Stomach (tissue), 9 donors: ENCODE measurements around the gene ARID3A. TPM values are rescaled to one million over a fixed set of nuclear protein-coding genes. Genes with fewer than 3 reads are reported as not detected.

ENCODE experiments used
- DNase-seq, 2 donors: peaks; one replicate each; pipeline versions ENCODE4 v3.0.0 to v3.0.0-alpha.2; 2013 to 2019
- H3K27ac ChIP-seq, 5 donors: fragments of 200-600 bp in 4 of 5; sonication (generic) in 4 of 5; one replicate each; pipeline ENCODE4 v1.5.1; 2013 to 2019; ENCODE audit warnings: mild to moderate bottlenecking in 1 of 5, moderate library complexity in 1 of 5
- H3K27me3 ChIP-seq, 3 donors: fragments of 200-600 bp; sonication (generic); one replicate each; pipeline ENCODE4 v1.5.1; 2017 to 2019; ENCODE audit warnings: mixed run types in 1 of 3
- H3K36me3 ChIP-seq, 4 donors: fragments of 200-600 bp; sonication (generic); 1 replicate in 3 of 4; 2 replicates in 1 of 4; pipeline ENCODE4 v1.5.1; 2016 to 2019
- H3K4me1 ChIP-seq, 4 donors: fragments of 200-600 bp; sonication (generic); one replicate each; pipeline ENCODE4 v1.5.1; 2016 to 2019
- H3K4me3 ChIP-seq, 4 donors: fragments of 200-600 bp; sonication (generic) in 3 of 4; one replicate each; pipeline ENCODE4 v1.5.1; 2016 to 2019; ENCODE audit warnings: mild to moderate bottlenecking in 1 of 4
- H3K9me3 ChIP-seq, 4 donors: fragments of 200-600 bp; sonication (generic); one replicate each; pipeline ENCODE4 v1.5.1; 2016 to 2019
- CTCF ChIP-seq, 7 experiments: fragments of 450-650 bp in 4 of 7; fragments of 200-600 bp in 3 of 7; sonication (generic) in 3 of 7; IDR thresholded peaks; one replicate each; pipeline ENCODE4 v1.5.1; 2016 to 2019; ENCODE audit warnings: antibody characterized with exemption in 7 of 7, control low read depth in 2 of 7, mild to moderate bottlenecking in 1 of 7
- EP300 ChIP-seq: sonication (generic); formaldehyde crosslinking; IDR thresholded peaks from one replicate; pipeline ENCODE4 v1.6.1; 2017; ENCODE audit warnings: antibody characterized with exemption
- POLR2A ChIP-seq, 4 donors: fragments of 450-650 bp; IDR thresholded peaks; one replicate each; pipeline ENCODE4 v1.6.1; 2016; ENCODE audit warnings: antibody characterized with exemption in 4 of 4, control low read depth in 2 of 4, mild to moderate bottlenecking in 1 of 4, moderate library complexity in 1 of 4
- POLR2AphosphoS5 ChIP-seq, 3 donors: sonication (generic); formaldehyde crosslinking; IDR thresholded peaks; one replicate each; pipeline ENCODE4 v1.6.1; 2016; ENCODE audit warnings: antibody characterized with exemption in 3 of 3
- WGBS, 5 donors: extraction: QIAGEN DNeasy Blood & Tissue Kit in 3 of 5; methylation state at CpG; one replicate each; pipeline versions ENCODE4 v1.1.5 to v1.1.7; 2013 to 2018; 5-methylcytosine and 5-hydroxymethylcytosine counted together
- intact Hi-C: fragments of 100-400 bp; cut with DNase I; formaldehyde crosslinking; loops from one replicate; pipeline ENCODE4 v1.15.1; 2023; ENCODE audit warnings: low total_unique reads
- polyA plus RNA-seq, 3 donors: library from polyadenylated mRNA; stranded (reverse); fragments of 200-250 nt; gene quantifications; one replicate each; pipeline ENCODE4 v1.2.3, GENCODE V29; 2013
- total RNA-seq, 5 donors: library from RNA; depleted of rRNA; stranded (reverse); fragments of >200 nt; gene quantifications; one replicate each; pipeline versions ENCODE4 v1.1.0 to v1.2.3, GENCODE V29; 2014 to 2016
- donor health status: healthy with polysubstance abuse.
- donor health status: Bipolar disorder and iron deficiency.
- donor health status: healthy.

ARID3A gene
- total and polyA plus RNA-seq, 8 donors, result 1.1 to 23.5 (median 2.1) TPM; not detected in 1

- Histone ChIP-seq H3K4me1 (peaks cover 12 to 37% (median 22%) of the 10 kb centered on the region in 4 donors), H3K27ac (no peak overlapping the region), H3K9me3 (no peaks in the 10 kb centered on the region), H3K4me3 (no peak overlapping the region), H3K36me3 (peaks cover 38 to 68% (median 62%) of the 10 kb centered on the region in 4 donors), H3K27me3 (no peaks in the 10 kb centered on the region)
- DNase-seq, result no peak
- intact Hi-C loops, result loop anchor here (10.0 kb wide), 1 partner anchor 223 kb away; no protein-coding TSS in a partner anchor
- 71 to 87% (median 82%) methylated on average over 9 to 14 of the region's 14 CpGs for WGBS, 5 donors
- TF ChIP-seq POLR2AphosphoS5 (IDR thresholded peaks at IDR 0.05) (no peak), CTCF (IDR thresholded peaks at IDR 0.05) (no peak), POLR2A (IDR thresholded peaks at IDR 0.05) (no peak), EP300 (no peak)
Measured at GRCh38 chr19:988081-988480, 62.2 kb downstream of the ARID3A start.

DNA sequence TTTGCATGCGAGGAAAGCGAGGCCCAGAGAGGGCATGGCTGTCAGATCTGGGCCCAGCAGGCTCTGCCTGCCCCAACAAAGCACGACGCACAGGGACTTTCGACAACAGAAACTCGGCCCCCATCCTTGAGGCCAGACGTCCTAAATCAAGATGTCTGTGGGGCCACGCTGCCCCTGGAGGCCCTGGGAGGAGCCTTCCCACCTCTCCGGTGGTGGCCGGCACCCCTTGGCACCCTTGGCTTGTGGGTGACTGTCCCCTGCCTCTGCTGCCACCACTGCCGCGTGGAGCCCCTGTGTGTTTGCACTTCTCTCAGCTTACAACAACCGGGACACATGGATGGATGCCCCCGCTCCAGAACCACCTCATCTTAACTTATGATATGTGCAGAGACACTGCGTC lies 62.7 kb downstream of the ARID3A start:
- no peak overlapping the region for H3K4me3 ChIP-seq
- H3K9me3 ChIP-seq, result no peaks in the 10 kb centered on the region
- DNase-seq, result no peak
- H3K27ac ChIP-seq, result no peak overlapping the region
- peaks cover 11 to 33% (median 18%) of the 10 kb centered on the region in 4 donors for H3K4me1 ChIP-seq
- intact Hi-C loops, result loop anchor here (10.0 kb wide), 1 partner anchor 224 kb away; no protein-coding TSS in a partner anchor
- TF ChIP-seq POLR2A (IDR thresholded peaks at IDR 0.05), result no peak
- no peak for TF ChIP-seq CTCF (IDR thresholded peaks at IDR 0.05)
- TF ChIP-seq EP300, result no peak
- TF ChIP-seq POLR2AphosphoS5 (IDR thresholded peaks at IDR 0.05), result no peak
- no peaks in the 10 kb centered on the region for H3K27me3 ChIP-seq
- WGBS, 5 donors, result 83 to 91% (median 90%) methylated on average over 15 of the region's 15 CpGs
- H3K36me3 ChIP-seq, result peaks cover 42 to 73% (median 66%) of the 10 kb centered on the region in 4 donors

DNA sequence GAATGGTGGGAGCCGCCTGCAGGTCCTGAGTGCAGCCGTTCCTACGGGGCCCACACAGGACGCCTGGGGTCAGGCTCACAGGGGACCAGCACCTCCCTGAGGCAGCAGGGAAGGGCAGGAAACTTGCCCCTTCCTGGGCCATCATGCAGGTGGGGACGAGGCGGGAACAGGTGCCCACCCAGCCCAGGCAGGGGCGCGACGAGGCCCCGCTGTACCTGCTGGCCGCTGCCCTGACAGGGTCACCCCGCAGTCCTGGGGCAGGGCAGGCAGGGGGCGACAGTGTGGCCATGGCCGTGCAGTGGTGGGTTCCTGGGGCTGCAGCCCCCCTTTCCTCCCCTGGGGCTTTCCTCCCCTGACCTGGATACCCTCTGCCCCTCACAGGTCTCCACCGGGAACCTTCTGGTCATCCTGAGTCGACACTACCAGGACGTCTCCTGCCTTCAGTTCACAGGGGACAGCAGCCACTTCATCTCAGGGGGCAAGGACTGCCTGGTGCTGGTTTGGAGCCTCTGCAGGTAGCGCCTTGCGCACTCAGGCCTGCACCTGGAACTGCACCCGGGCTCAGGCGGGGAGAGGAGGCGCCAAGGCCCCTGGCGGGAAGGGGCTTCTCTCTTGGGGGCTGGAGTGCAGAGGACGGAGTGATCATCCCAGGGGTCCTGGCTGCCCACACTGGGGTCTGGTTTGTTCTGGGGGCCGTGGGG lies 63.7 kb downstream of the ARID3A start:
- no peak for DNase-seq
- 85 to 94% (median 91%) methylated on average over 15 to 25 of the region's 25 CpGs for WGBS, 5 donors
- intact Hi-C loops, result loop anchor here (10.0 kb wide), 1 partner anchor 225 kb away; no protein-coding TSS in a partner anchor
- Histone ChIP-seq H3K9me3 (no peaks in the 10 kb centered on the region), H3K4me3 (no peak overlapping the region), H3K27me3 (peaks cover 0 to 1% (median 0%) of the 10 kb centered on the region in 3 donors), H3K4me1 (peaks cover 6 to 27% (median 11%) of the 10 kb centered on the region in 4 donors), H3K36me3 (peaks cover 48 to 83% (median 77%) of the 10 kb centered on the region in 4 donors), H3K27ac (no peak overlapping the region)
- TF ChIP-seq EP300, result no peak
- no peak for TF ChIP-seq POLR2A (IDR thresholded peaks at IDR 0.05)
- TF ChIP-seq CTCF (IDR thresholded peaks at IDR 0.05), result no peak
- no peak for TF ChIP-seq POLR2AphosphoS5 (IDR thresholded peaks at IDR 0.05)

DNA sequence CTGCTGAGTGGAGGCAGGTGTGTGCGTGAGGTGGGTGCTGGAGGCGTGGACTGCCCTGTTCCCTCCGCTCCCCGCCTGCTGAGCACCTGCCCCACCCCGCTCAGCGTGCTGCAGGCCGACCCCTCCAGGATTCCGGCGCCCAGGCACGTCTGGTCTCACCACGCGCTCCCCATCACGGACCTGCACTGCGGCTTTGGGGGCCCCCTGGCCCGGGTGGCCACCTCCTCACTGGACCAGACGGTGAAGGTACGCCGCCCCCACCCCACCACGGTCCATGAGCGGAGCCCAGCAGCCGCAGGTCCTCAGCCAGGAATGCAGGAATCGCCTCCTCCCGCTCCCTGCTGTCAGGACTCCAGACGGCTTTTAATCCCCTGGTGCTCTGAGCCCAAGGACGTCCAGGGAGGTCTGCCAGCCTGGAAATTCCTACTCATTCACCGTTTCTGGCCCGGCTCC lies 64.3 kb downstream of the ARID3A start:
- peaks cover 0 to 8% (median 0%) of the 10 kb centered on the region in 3 donors for H3K27me3 ChIP-seq
- TF ChIP-seq POLR2A (IDR thresholded peaks at IDR 0.05) (no peak), CTCF (IDR thresholded peaks at IDR 0.05) (no peak), POLR2AphosphoS5 (IDR thresholded peaks at IDR 0.05) (no peak), EP300 (no peak)
- H3K9me3 ChIP-seq, result no peaks in the 10 kb centered on the region
- H3K4me1 ChIP-seq, result peaks cover 0 to 23% (median 10%) of the 10 kb centered on the region in 4 donors
- DNase-seq, result no peak
- H3K27ac ChIP-seq, result no peak overlapping the region
- H3K4me3 ChIP-seq, result no peak overlapping the region
- peaks cover 49 to 88% (median 80%) of the 10 kb centered on the region in 4 donors for H3K36me3 ChIP-seq
- intact Hi-C loops, result no loop called here
- 77 to 91% (median 87%) methylated on average over 18 to 27 of the region's 27 CpGs for WGBS, 5 donors
